Measurements from ENCODE around the gene GINS2.

- TF ChIP-seq CTCF (conservative IDR thresholded peaks at IDR 0.05; ENCODE audit: low read length) = no peak
- TF ChIP-seq EZH2phosphoT487 (IDR thresholded peaks at IDR 0.05; ENCODE audit: borderline replicate concordance, low read depth, low read length) = no peak
Measured at GRCh38 chr16:85663891-85664321, 24.8 kb downstream of the GINS2 start.

All from OCI-LY7 (cell line).